ENCODE data around the gene RFNG. TPM values are rescaled to one million over a fixed set of nuclear protein-coding genes. Genes with fewer than 3 reads are reported as not detected.

RFNG gene
- total and polyA plus RNA-seq, 2 of the 13 experiments (the other 11 are each of a cell fraction or from before 2014, with no cell fraction given), result 61.4 to 64.0 TPM

DNA sequence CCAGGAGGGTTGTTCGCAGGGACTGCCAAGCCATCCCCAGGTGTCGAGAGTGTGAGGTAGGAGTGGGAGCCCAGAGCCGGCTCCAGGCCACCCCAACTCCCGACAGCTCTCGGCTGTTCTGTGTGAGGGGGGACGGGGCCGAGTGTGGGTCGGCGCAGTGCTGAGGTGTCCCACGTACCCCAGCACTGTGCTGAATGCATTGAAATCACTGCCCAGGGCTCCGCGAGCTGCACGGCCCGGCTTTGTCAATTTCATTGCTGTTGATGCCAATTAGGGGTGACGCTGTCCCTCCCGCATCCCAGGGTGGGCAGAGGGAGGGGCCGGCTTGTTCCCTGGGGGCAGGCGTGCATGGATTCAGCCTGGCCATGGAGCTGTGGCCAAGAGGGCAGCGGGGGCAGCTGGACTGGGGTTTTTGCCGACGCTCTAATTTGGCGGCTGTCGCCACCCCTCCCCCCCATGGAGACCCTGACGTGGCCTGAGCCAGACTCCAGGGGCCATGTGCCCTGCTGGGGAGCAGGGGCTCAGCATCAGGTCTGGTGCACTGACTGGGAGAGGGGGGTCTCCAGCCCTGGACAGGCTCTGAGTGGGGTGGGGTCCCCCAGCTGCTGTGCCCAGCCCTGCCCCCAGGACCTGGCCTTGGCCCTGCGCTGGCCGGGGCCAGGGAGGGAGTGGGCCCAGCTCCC lies 43.2 kb downstream of the RFNG start (continued):
- TF ChIP-seq HOXD1 (CRISPR knock-in tag; IDR thresholded peaks at IDR 0.05) (no peak), ZNF850 (CRISPR knock-in tag; conservative IDR thresholded peaks at IDR 0.05) (no peak), CCAR2 (optimal IDR thresholded peaks at IDR 0.05; ENCODE audit: low read depth, low read length) (no peak), KDM5A (IDR thresholded peaks at IDR 0.05; ENCODE audit: borderline replicate concordance, low read length) (no peak), ZFP37 (CRISPR knock-in tag; IDR thresholded peaks at IDR 0.05; ENCODE audit: borderline replicate concordance) (no peak), RORA (CRISPR knock-in tag; IDR thresholded peaks at IDR 0.05) (no peak), RCOR2 (CRISPR knock-in tag; IDR thresholded peaks at IDR 0.05) (no peak), IRF2 (CRISPR knock-in tag; IDR thresholded peaks at IDR 0.05) (no peak), ZFX (CRISPR knock-in tag; IDR thresholded peaks at IDR 0.05; ENCODE audit: low read depth) (no peak), ZFP41 (CRISPR knock-in tag; IDR thresholded peaks at IDR 0.05; ENCODE audit: borderline replicate concordance) (no peak), ZMYM2 (CRISPR knock-in tag; IDR thresholded peaks at IDR 0.05) (no peak), ZNF264 (CRISPR knock-in tag; IDR thresholded peaks at IDR 0.05) (no peak), REXO4 (CRISPR knock-in tag; IDR thresholded peaks at IDR 0.05; ENCODE audit: borderline replicate concordance) (no peak), GFI1 (CRISPR knock-in tag; IDR thresholded peaks at IDR 0.05; ENCODE audit: borderline replicate concordance) (no peak), MED13 (CRISPR knock-in tag; IDR thresholded peaks at IDR 0.05) (no peak), ARNT (IDR thresholded peaks at IDR 0.05) (no peak), HOXA3 (CRISPR knock-in tag; IDR thresholded peaks at IDR 0.05) (no peak), ZBTB1 (CRISPR knock-in tag; IDR thresholded peaks at IDR 0.05; ENCODE audit: borderline replicate concordance) (no peak), ZNF570 (CRISPR knock-in tag; IDR thresholded peaks at IDR 0.05; ENCODE audit: borderline replicate concordance) (no peak), RXRB (CRISPR knock-in tag; IDR thresholded peaks at IDR 0.05; ENCODE audit: borderline replicate concordance) (no peak), ERF (CRISPR knock-in tag; IDR thresholded peaks at IDR 0.05) (no peak)
- TF ChIP-seq, protein P1, sequence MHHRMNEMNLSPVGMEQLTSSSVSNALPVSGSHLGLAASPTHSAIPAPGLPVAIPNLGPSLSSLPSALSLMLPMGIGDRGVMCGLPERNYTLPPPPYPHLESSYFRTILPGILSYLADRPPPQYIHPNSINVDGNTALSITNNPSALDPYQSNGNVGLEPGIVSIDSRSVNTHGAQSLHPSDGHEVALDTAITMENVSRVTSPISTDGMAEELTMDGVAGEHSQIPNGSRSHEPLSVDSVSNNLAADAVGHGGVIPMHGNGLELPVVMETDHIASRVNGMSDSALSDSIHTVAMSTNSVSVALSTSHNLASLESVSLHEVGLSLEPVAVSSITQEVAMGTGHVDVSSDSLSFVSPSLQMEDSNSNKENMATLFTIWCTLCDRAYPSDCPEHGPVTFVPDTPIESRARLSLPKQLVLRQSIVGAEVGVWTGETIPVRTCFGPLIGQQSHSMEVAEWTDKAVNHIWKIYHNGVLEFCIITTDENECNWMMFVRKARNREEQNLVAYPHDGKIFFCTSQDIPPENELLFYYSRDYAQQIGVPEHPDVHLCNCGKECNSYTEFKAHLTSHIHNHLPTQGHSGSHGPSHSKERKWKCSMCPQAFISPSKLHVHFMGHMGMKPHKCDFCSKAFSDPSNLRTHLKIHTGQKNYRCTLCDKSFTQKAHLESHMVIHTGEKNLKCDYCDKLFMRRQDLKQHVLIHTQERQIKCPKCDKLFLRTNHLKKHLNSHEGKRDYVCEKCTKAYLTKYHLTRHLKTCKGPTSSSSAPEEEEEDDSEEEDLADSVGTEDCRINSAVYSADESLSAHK (CRISPR knock-in tag; IDR thresholded peaks at IDR 0.05; ENCODE audit: borderline replicate concordance), result no peak
- TF ChIP-seq, protein P2, sequence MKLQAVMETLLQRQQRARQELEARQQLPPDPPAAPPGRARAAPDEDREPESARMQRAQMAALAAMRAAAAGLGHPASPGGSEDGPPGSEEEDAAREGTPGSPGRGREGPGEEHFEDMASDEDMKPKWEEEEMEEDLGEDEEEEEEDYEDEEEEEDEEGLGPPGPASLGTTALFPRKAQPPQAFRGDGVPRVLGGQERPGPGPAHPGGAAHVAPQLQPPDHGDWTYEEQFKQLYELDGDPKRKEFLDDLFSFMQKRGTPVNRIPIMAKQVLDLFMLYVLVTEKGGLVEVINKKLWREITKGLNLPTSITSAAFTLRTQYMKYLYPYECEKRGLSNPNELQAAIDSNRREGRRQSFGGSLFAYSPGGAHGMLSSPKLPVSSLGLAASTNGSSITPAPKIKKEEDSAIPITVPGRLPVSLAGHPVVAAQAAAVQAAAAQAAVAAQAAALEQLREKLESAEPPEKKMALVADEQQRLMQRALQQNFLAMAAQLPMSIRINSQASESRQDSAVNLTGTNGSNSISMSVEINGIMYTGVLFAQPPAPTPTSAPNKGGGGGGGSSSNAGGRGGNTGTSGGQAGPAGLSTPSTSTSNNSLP (IDR thresholded peaks at IDR 0.05; ENCODE audit: low read depth, low read length), result no peak
- TF ChIP-seq, protein P3, sequence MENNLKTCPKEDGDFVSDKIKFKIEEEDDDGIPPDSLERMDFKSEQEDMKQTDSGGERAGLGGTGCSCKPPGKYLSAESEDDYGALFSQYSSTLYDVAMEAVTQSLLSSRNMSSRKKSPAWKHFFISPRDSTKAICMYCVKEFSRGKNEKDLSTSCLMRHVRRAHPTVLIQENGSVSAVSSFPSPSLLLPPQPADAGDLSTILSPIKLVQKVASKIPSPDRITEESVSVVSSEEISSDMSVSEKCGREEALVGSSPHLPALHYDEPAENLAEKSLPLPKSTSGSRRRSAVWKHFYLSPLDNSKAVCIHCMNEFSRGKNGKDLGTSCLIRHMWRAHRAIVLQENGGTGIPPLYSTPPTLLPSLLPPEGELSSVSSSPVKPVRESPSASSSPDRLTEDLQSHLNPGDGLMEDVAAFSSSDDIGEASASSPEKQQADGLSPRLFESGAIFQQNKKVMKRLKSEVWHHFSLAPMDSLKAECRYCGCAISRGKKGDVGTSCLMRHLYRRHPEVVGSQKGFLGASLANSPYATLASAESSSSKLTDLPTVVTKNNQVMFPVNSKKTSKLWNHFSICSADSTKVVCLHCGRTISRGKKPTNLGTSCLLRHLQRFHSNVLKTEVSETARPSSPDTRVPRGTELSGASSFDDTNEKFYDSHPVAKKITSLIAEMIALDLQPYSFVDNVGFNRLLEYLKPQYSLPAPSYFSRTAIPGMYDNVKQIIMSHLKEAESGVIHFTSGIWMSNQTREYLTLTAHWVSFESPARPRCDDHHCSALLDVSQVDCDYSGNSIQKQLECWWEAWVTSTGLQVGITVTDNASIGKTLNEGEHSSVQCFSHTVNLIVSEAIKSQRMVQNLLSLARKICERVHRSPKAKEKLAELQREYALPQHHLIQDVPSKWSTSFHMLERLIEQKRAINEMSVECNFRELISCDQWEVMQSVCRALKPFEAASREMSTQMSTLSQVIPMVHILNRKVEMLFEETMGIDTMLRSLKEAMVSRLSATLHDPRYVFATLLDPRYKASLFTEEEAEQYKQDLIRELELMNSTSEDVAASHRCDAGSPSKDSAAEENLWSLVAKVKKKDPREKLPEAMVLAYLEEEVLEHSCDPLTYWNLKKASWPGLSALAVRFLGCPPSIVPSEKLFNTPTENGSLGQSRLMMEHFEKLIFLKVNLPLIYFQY (CRISPR knock-in tag; IDR thresholded peaks at IDR 0.05; ENCODE audit: borderline replicate concordance), result no peak
